Tibial nerve (tissue), 4 donors: ENCODE measurements around the gene MC1R.

Source experiments
- CTCF ChIP-seq, 5 experiments: fragments of 200-600 bp in 3 of 5; fragments of 450-650 bp in 2 of 5; sonication (generic) in 3 of 5; IDR thresholded peaks; one replicate each; pipeline ENCODE4 v1.5.1; 2016 to 2019; ENCODE audit warnings: antibody characterized with exemption in 5 of 5, mild to moderate bottlenecking in 3 of 5, moderate library complexity in 2 of 5
- EP300 ChIP-seq, 2 donors: sonication (generic); formaldehyde crosslinking; IDR thresholded peaks; one replicate each; pipeline ENCODE4 v1.6.1; 2017; ENCODE audit warnings: antibody characterized with exemption in 2 of 2, mild to moderate bottlenecking in 1 of 2
- POLR2A ChIP-seq, 2 donors: fragments of 450-650 bp; IDR thresholded peaks; one replicate each; pipeline ENCODE4 v1.6.1; 2017; ENCODE audit warnings: antibody characterized with exemption in 2 of 2, mild to moderate bottlenecking in 2 of 2, moderate library complexity in 2 of 2

DNA sequence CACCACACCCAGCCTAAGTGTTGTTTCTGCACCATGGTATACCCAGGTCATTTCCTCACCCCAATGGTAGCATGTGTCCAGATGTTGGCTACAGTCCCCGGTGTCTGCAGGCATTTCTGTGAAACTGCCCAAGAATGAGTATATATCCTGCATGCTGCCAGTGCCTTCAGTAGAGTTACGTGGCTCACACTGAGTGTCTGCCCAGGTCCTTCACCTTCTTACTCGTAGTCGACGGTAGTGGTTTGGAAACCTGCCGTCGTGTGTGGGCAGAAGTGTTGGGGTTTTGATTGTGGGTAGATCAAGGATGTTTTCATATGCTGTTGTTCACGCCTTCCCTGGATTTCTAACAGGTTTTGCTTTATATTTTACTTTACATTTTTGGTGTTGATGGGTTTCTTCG is 28.5 kb upstream of the MC1R start:
- TF ChIP-seq CTCF (IDR thresholded peaks at IDR 0.05) (no peak), POLR2A (IDR thresholded peaks at IDR 0.05) (no peak), EP300 (IDR thresholded peaks at IDR 0.05) (no peak)
